GM19395 (cell line): Measurements from ENCODE around the gene RBPMS2.

ENCODE experiments used
- ATAC-seq: cut with Tn5 transposase; IDR thresholded peaks from one replicate; pipeline ENCODE4 v1.9.1; 2021; ENCODE audit warnings: mild to moderate bottlenecking, moderate library complexity; ENCODE audit not compliant: unreplicated experiment

Gene RBPMS2

GRCh38 chr15:64783796-64784195, 8.4 kb upstream of the RBPMS2 start:
- no peak for ATAC-seq

- ATAC-seq: no peak
Measured at GRCh38 chr15:64782751-64783150, 7.4 kb upstream of the RBPMS2 start.

GRCh38 chr15:64781299-64781698, 5.9 kb upstream of the RBPMS2 start:
- ATAC-seq: no peak

- ATAC-seq: no peak
Measured at GRCh38 chr15:64780600-64781156, 5.3 kb upstream of the RBPMS2 start.

GRCh38 chr15:64779630-64780029, 4.2 kb upstream of the RBPMS2 start:
- no peak for ATAC-seq

- ATAC-seq: no peak
Measured at GRCh38 chr15:64779024-64779423, 3.6 kb upstream of the RBPMS2 start.

GRCh38 chr15:64776402-64776786, 1.0 kb upstream of the RBPMS2 start:
- ATAC-seq: no peak

- ATAC-seq: no peak
Measured at GRCh38 chr15:64774629-64775493, 528 bp downstream of the RBPMS2 start.

GRCh38 chr15:64774037-64774628, 1.3 kb downstream of the RBPMS2 start:
- ATAC-seq: no peak

GRCh38 chr15:64773606-64774005, 1.8 kb downstream of the RBPMS2 start:
- ATAC-seq: no peak

GRCh38 chr15:64772964-64773363, 2.4 kb downstream of the RBPMS2 start:
- ATAC-seq: no peak

GRCh38 chr15:64772488-64772887, 2.9 kb downstream of the RBPMS2 start:
- no peak for ATAC-seq

GRCh38 chr15:64770626-64771025, 4.8 kb downstream of the RBPMS2 start:
- no peak for ATAC-seq

- ATAC-seq: no peak
Measured at GRCh38 chr15:64767203-64767602, 8.2 kb downstream of the RBPMS2 start.

GRCh38 chr15:64766058-64766457, 9.3 kb downstream of the RBPMS2 start:
- no peak for ATAC-seq

- no peak for ATAC-seq
Measured at GRCh38 chr15:64763874-64764273, 11.5 kb downstream of the RBPMS2 start.

- ATAC-seq: no peak
Measured at GRCh38 chr15:64763462-64763861, 11.9 kb downstream of the RBPMS2 start.

- no peak for ATAC-seq
Measured at GRCh38 chr15:64763021-64763420, 12.4 kb downstream of the RBPMS2 start.

GRCh38 chr15:64762546-64762945, 12.8 kb downstream of the RBPMS2 start:
- no peak for ATAC-seq

- ATAC-seq: no peak
Measured at GRCh38 chr15:64761156-64761555, 14.2 kb downstream of the RBPMS2 start.

GRCh38 chr15:64760056-64760455, 15.3 kb downstream of the RBPMS2 start:
- ATAC-seq: no peak

GRCh38 chr15:64755427-64755940, 19.9 kb downstream of the RBPMS2 start:
- no peak for ATAC-seq
